Vagina (tissue), 2 donors: Measurements from ENCODE around the gene PNMA8C. TPM values are rescaled to one million over a fixed set of nuclear protein-coding genes. Genes with fewer than 3 reads are reported as not detected.

Experiments used
- DNase-seq, 2 donors: peaks; one replicate each; pipeline ENCODE4 v3.0.0-alpha.2; 2017; ENCODE audit errors: extremely low spot score in 2 of 2
- H3K27ac ChIP-seq: fragments of 200-600 bp; sonication (generic); one replicate; pipeline ENCODE4 v1.5.1; 2019
- H3K27me3 ChIP-seq: fragments of 200-600 bp; sonication (generic); one replicate; pipeline ENCODE4 v1.5.1; 2019
- H3K36me3 ChIP-seq, 2 donors: fragments of 200-600 bp; sonication (generic); one replicate each; pipeline ENCODE4 v1.5.1; 2017 to 2019
- H3K4me1 ChIP-seq: fragments of 200-600 bp; sonication (generic); one replicate; pipeline ENCODE4 v1.5.1; 2019
- H3K4me3 ChIP-seq, 2 donors: fragments of 200-600 bp; sonication (generic); 1 replicate in 1 of 2; 2 replicates in 1 of 2; pipeline ENCODE4 v1.5.1; 2016 to 2019
- H3K9me3 ChIP-seq: fragments of 200-600 bp; sonication (generic); one replicate; pipeline ENCODE4 v1.5.1; 2019
- CTCF ChIP-seq, 3 experiments: fragments of 450-650 bp in 2 of 3; fragments of 200-600 bp in 1 of 3; sonication (generic) in 1 of 3; IDR thresholded peaks; one replicate each; pipeline ENCODE4 v1.5.1; 2017 to 2019; ENCODE audit warnings: antibody characterized with exemption in 3 of 3, mild to moderate bottlenecking in 2 of 3, moderate library complexity in 2 of 3
- POLR2A ChIP-seq, 2 donors: fragments of 450-650 bp; IDR thresholded peaks; one replicate each; pipeline ENCODE4 v1.6.1; 2017; ENCODE audit warnings: antibody characterized with exemption in 2 of 2, mild to moderate bottlenecking in 2 of 2, moderate library complexity in 2 of 2
- POLR2AphosphoS5 ChIP-seq, 2 donors: sonication (generic); formaldehyde crosslinking; IDR thresholded peaks; one replicate each; pipeline ENCODE4 v1.9.0; 2017; ENCODE audit warnings: antibody characterized with exemption in 2 of 2, mild to moderate bottlenecking in 2 of 2, low read depth in 1 of 2; ENCODE audit not compliant: insufficient read depth in 1 of 2
- intact Hi-C: fragments of 100-400 bp; cut with DNase I; formaldehyde crosslinking; loops from one replicate; pipeline ENCODE4 v1.15.1; 2023
- total RNA-seq: library from RNA; depleted of rRNA; stranded (reverse); fragments of >200 nt; gene quantifications from one replicate; pipeline ENCODE4 v1.2.3, GENCODE V29; 2016

The PNMA8C gene
- total RNA-seq, 1 donor from 2014 or later: 0.25 TPM

- H3K4me3 ChIP-seq: peak overlapping the region; percentile 38 to 44
These were observed 43.2 kb upstream of the PNMA8C start for GRCh38 chr19:46471811-46472543.

GRCh38 chr19:46471116-46471733 is 42.5 kb upstream of the PNMA8C start, which contains the start of gene PNMA8A:
Gene PNMA8A (minus strand): TSS chr19:46471563. CDS start chr19:46471035, 528 bp downstream.
- no peaks in the 10 kb centered on the region for H3K36me3 ChIP-seq
- peak within 1 kb of the TSS; percentile 38 to 44 for H3K4me3 ChIP-seq
- H3K9me3 ChIP-seq: no peaks in the 10 kb centered on the region
- intact Hi-C loops: no loop called here
- TF ChIP-seq CTCF (IDR thresholded peaks at IDR 0.05) (no peak), POLR2A (IDR thresholded peaks at IDR 0.05) (no peak), POLR2AphosphoS5 (IDR thresholded peaks at IDR 0.05; ENCODE audit: insufficient read depth in 1 of 2, low read depth in 1 of 2) (peak in 1 of 2 donors; percentile 52)
- H3K27ac ChIP-seq: peak within 1 kb of the TSS; percentile 76
- no peaks in the 10 kb centered on the region for H3K27me3 ChIP-seq
- H3K4me1 ChIP-seq: peaks cover 16% of the 10 kb centered on the region
- DNase-seq: peak in 1 of 2 donors; percentile 86

More at GRCh38 chr19:46471811-46472543, 43.2 kb upstream of the PNMA8C start:
- Histone ChIP-seq H3K4me1 (peaks cover 16% of the 10 kb centered on the region), H3K9me3 (no peaks in the 10 kb centered on the region), H3K36me3 (no peaks in the 10 kb centered on the region), H3K27me3 (no peaks in the 10 kb centered on the region), H3K27ac (peak overlapping the region; percentile 76)
- intact Hi-C loops: no loop called here
- DNase-seq: peak in 1 of 2 donors; percentile 54
- TF ChIP-seq CTCF (IDR thresholded peaks at IDR 0.05) (no peak), POLR2AphosphoS5 (IDR thresholded peaks at IDR 0.05; ENCODE audit: insufficient read depth in 1 of 2, low read depth in 1 of 2) (no peak), POLR2A (IDR thresholded peaks at IDR 0.05) (no peak)

- Histone ChIP-seq H3K4me3 (no peak overlapping the region), H3K9me3 (no peaks in the 10 kb centered on the region), H3K36me3 (no peaks in the 10 kb centered on the region), H3K27me3 (no peaks in the 10 kb centered on the region), H3K27ac (peak overlapping the region; percentile 76), H3K4me1 (peaks cover 16% of the 10 kb centered on the region)
- TF ChIP-seq CTCF (IDR thresholded peaks at IDR 0.05): no peak
- no peak for TF ChIP-seq POLR2AphosphoS5 (IDR thresholded peaks at IDR 0.05; ENCODE audit: insufficient read depth in 1 of 2, low read depth in 1 of 2)
- no peak for TF ChIP-seq POLR2A (IDR thresholded peaks at IDR 0.05)
- DNase-seq: peak in 1 of 2 donors; percentile 64
- intact Hi-C loops: no loop called here
These were observed 41.6 kb upstream of the PNMA8C start for GRCh38 chr19:46470376-46470775.

- H3K27ac ChIP-seq: no peak overlapping the region
- H3K4me3 ChIP-seq: no peak overlapping the region
- TF ChIP-seq POLR2A (IDR thresholded peaks at IDR 0.05): no peak
- TF ChIP-seq POLR2AphosphoS5 (IDR thresholded peaks at IDR 0.05; ENCODE audit: insufficient read depth in 1 of 2, low read depth in 1 of 2): no peak
- TF ChIP-seq CTCF (IDR thresholded peaks at IDR 0.05): no peak
- no peaks in the 10 kb centered on the region for H3K9me3 ChIP-seq
- intact Hi-C loops: no loop called here
- H3K36me3 ChIP-seq: no peaks in the 10 kb centered on the region
- no peaks in the 10 kb centered on the region for H3K27me3 ChIP-seq
- peaks cover 16% of the 10 kb centered on the region for H3K4me1 ChIP-seq
- DNase-seq: no peak
These were observed 40.9 kb upstream of the PNMA8C start for GRCh38 chr19:46469541-46470185.
